H9 (cell line): ENCODE results near the gene RBM25. TPM values are rescaled to one million over a fixed set of nuclear protein-coding genes. Genes with fewer than 3 reads are reported as not detected.

ENCODE experiments used
- DNase-seq: peaks from one replicate; pipeline ENCODE4 v3.0.0-alpha.2; 2017
- H2AFZ ChIP-seq: one replicate; pipeline ENCODE4 v1.6.1; 2013; ENCODE audit warnings: mild to moderate bottlenecking, low read length, control low read depth, moderate library complexity
- H2AK5ac ChIP-seq: 2 replicates; pipeline ENCODE4 v1.6.1; 2013; ENCODE audit warnings: low read length, control low read depth, mixed read lengths; ENCODE audit not compliant: insufficient read length
- H2BK120ac ChIP-seq: one replicate; pipeline ENCODE4 v1.6.1; 2013; ENCODE audit warnings: low read depth, mild to moderate bottlenecking, low read length, control low read depth, inconsistent platforms; ENCODE audit not compliant: poor library complexity, severe bottlenecking
- H2BK12ac ChIP-seq: 2 replicates; pipeline ENCODE4 v1.6.1; 2013; ENCODE audit warnings: low read length, control low read depth, mixed read lengths, low read depth; ENCODE audit not compliant: insufficient read length
- H2BK15ac ChIP-seq: 2 replicates; pipeline ENCODE4 v1.6.1; 2013; ENCODE audit warnings: low read depth, low read length, control low read depth
- H2BK20ac ChIP-seq: one replicate; pipeline ENCODE4 v1.6.1; 2013; ENCODE audit warnings: low read depth, mild to moderate bottlenecking, low read length, control low read depth, inconsistent platforms; ENCODE audit not compliant: poor library complexity, severe bottlenecking
- H2BK5ac ChIP-seq: 2 replicates; pipeline ENCODE4 v1.6.1; 2013; ENCODE audit warnings: low read length, control low read depth, mixed read lengths; ENCODE audit not compliant: insufficient read length
- H3K14ac ChIP-seq: 2 replicates; pipeline ENCODE4 v1.6.1; 2013; ENCODE audit warnings: low read length, control low read depth; ENCODE audit not compliant: insufficient read depth
- H3K18ac ChIP-seq: 2 replicates; pipeline ENCODE4 v1.6.1; 2013; ENCODE audit warnings: low read depth, mild to moderate bottlenecking, mixed read lengths, low read length, control low read depth; ENCODE audit not compliant: insufficient read length
- H3K23ac ChIP-seq: 2 replicates; pipeline ENCODE4 v1.6.1; 2013; ENCODE audit warnings: low read length, control low read depth, mixed read lengths, low read depth; ENCODE audit not compliant: insufficient read length
- H3K23me2 ChIP-seq: 2 replicates; pipeline ENCODE4 v1.6.1; 2013; ENCODE audit warnings: low read depth, mild to moderate bottlenecking, mixed read lengths, low read length, control low read depth; ENCODE audit not compliant: insufficient read length, poor library complexity, severe bottlenecking
- H3K27ac ChIP-seq: 2 replicates; pipeline ENCODE4 v1.5.1; 2013; ENCODE audit warnings: low read length, control low read depth, mixed read lengths, low read depth; ENCODE audit not compliant: insufficient read length
- H3K27me3 ChIP-seq: 2 replicates; pipeline ENCODE4 v1.6.1; 2013; ENCODE audit warnings: low read length, control low read depth, inconsistent platforms; ENCODE audit not compliant: insufficient read depth
- H3K4ac ChIP-seq: 2 replicates; pipeline ENCODE4 v1.6.1; 2013; ENCODE audit warnings: low read depth, mild to moderate bottlenecking, control low read depth, inconsistent platforms, low read length, moderate library complexity
- H3K4me1 ChIP-seq: 2 replicates; pipeline ENCODE4 v1.6.1; 2013; ENCODE audit warnings: low read length, control low read depth, inconsistent platforms; ENCODE audit not compliant: insufficient read depth
- H3K4me2 ChIP-seq: 2 replicates; pipeline ENCODE4 v1.6.1; 2013; ENCODE audit warnings: low read length, control low read depth, mixed read lengths; ENCODE audit not compliant: insufficient read length, insufficient read depth
- H3K56ac ChIP-seq: 2 replicates; pipeline ENCODE4 v1.6.1; 2013; ENCODE audit warnings: low read depth, mild to moderate bottlenecking, mixed read lengths, low read length, control low read depth; ENCODE audit not compliant: insufficient read length
- H3K79me1 ChIP-seq: 2 replicates; pipeline ENCODE4 v1.6.1; 2013; ENCODE audit warnings: low read depth, mild to moderate bottlenecking, moderate library complexity, low read length, control low read depth, inconsistent platforms; ENCODE audit not compliant: insufficient read depth, poor library complexity, severe bottlenecking
- H3K79me2 ChIP-seq: 2 replicates; pipeline ENCODE4 v1.6.1; 2013; ENCODE audit warnings: low read length, control low read depth, inconsistent platforms; ENCODE audit not compliant: insufficient read depth
- H3K9ac ChIP-seq: 2 replicates; pipeline ENCODE4 v1.6.1; 2013; ENCODE audit warnings: low read length, control low read depth, mixed read lengths; ENCODE audit not compliant: insufficient read length; ENCODE audit errors: extremely low read depth
- H3K9me3 ChIP-seq: one replicate; pipeline ENCODE4 v1.6.1; 2013; ENCODE audit warnings: low read depth, low read length, inconsistent platforms; ENCODE audit not compliant: control insufficient read depth
- H3T11ph ChIP-seq: one replicate; pipeline ENCODE4 v1.6.1; 2013; ENCODE audit warnings: mild to moderate bottlenecking, low read length, control low read depth, inconsistent platforms
- H4K20me1 ChIP-seq: one replicate; pipeline ENCODE4 v1.6.1; 2013; ENCODE audit not compliant: control insufficient read depth, insufficient read length, insufficient read depth
- H4K5ac ChIP-seq: 2 replicates; pipeline ENCODE4 v1.6.1; 2013; ENCODE audit warnings: low read depth, mild to moderate bottlenecking, mixed read lengths, low read length, control low read depth; ENCODE audit not compliant: insufficient read length
- H4K8ac ChIP-seq: replicated peaks from 2 replicates; pipeline ENCODE4 v1.6.1; 2013; ENCODE audit warnings: low read length, control low read depth, mixed read lengths, low read depth; ENCODE audit not compliant: insufficient read length
- H4K91ac ChIP-seq: 2 replicates; pipeline ENCODE4 v1.6.1; 2013; ENCODE audit warnings: low read depth, mild to moderate bottlenecking, moderate library complexity, mixed read lengths, low read length, control low read depth; ENCODE audit not compliant: insufficient read length
- H3K27ac Mint-ChIP-seq, 3 experiments: 2 replicates in 2 of 3; 3 replicates in 1 of 3; pipeline ENCODE4 v1.8.0; 2020 to 2021; ENCODE audit warnings: mixed read lengths in 3 of 3, mild to moderate bottlenecking in 1 of 3, moderate library complexity in 1 of 3
- H3K27me3 Mint-ChIP-seq: 2 replicates; pipeline ENCODE4 v1.8.0; 2021; ENCODE audit warnings: low read depth, mild to moderate bottlenecking, moderate library complexity, mixed read lengths
- H3K36me3 Mint-ChIP-seq, 3 experiments: 2 replicates in 2 of 3; 3 replicates in 1 of 3; pipeline ENCODE4 v1.8.0; 2020 to 2021; ENCODE audit warnings: low read depth in 3 of 3, mixed read lengths in 3 of 3; ENCODE audit not compliant: insufficient read depth in 1 of 3
- H3K4me1 Mint-ChIP-seq, 2 experiments: 2 replicates each; pipeline ENCODE4 v1.8.0; 2020; ENCODE audit warnings: mixed read lengths in 2 of 2
- H3K4me3 Mint-ChIP-seq, 2 experiments: 2 replicates in 1 of 2; 3 replicates in 1 of 2; pipeline ENCODE4 v1.8.0; 2020 to 2021; ENCODE audit warnings: mild to moderate bottlenecking in 2 of 2, mixed read lengths in 2 of 2, moderate library complexity in 1 of 2
- H3K9me3 Mint-ChIP-seq, 2 experiments: 2 replicates in 1 of 2; 3 replicates in 1 of 2; pipeline ENCODE4 v1.8.0; 2020; ENCODE audit warnings: mild to moderate bottlenecking in 2 of 2, mixed read lengths in 2 of 2, moderate library complexity in 1 of 2
- WGBS: extraction: QIAGEN DNeasy Blood & Tissue Kit; methylation state at CpG from one replicate; pipeline ENCODE4 v1.1.7; 2013; ENCODE audit warnings: missing lambda C conversion rate, low lambda C conversion rate, mixed read lengths; ENCODE audit not compliant: insufficient read length; ENCODE audit errors: extremely low coverage; 5-methylcytosine and 5-hydroxymethylcytosine counted together
- total RNA-seq: library from RNA; stranded (reverse); gene quantifications from 2 replicates; pipeline ENCODE4 v1.2.1, GENCODE V29; 2021
- TF ChIP-seq, protein P1 (sequence below): fragments of 200-600 bp; sonication (generic); conservative IDR thresholded peaks from 3 replicates; pipeline ENCODE4 v1.8.0; 2021; ENCODE audit warnings: antibody characterized with exemption, mild to moderate bottlenecking

Gene RBM25
- total RNA-seq, 1 experiment from 2014 or later, result 138 TPM

DNA sequence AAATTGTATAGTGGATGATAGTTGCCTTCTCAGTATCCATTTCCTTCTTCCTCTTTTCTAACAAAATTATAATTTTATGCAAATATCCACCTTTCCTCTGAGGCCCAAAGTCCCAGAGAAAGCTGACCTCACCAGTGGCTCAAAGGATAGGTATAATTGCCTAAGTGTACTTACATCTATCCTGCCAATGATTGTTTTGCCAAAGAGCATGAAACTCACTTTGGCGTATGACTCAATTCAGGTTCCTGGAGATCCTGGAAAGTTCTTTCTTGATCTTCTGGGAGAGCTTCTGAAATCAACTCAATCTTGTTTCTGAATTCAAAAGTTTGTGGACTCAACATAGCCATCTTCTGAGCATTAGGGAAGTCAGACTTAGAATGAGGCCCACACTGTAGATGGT, 10.5 kb upstream of the RBM25 start:
- Histone ChIP-seq H3K9me3 (no peaks in the 10 kb centered on the region), H3K79me1 (no peaks in the 10 kb centered on the region), H2BK12ac (no peak overlapping the region), H4K20me1 (no peaks in the 10 kb centered on the region), H3K14ac (no peak overlapping the region), H3K27ac (no peak overlapping the region), H2BK20ac (no peak overlapping the region), H3K23me2 (no peaks in the 10 kb centered on the region), H3K4me2 (no peak overlapping the region), H2BK15ac (no peak overlapping the region), H3K9ac (no peak overlapping the region), H4K91ac (no peak overlapping the region), H3K79me2 (no peaks in the 10 kb centered on the region), H2BK5ac (no peak overlapping the region), H2BK120ac (no peak overlapping the region), H2AFZ (no peak overlapping the region), H3K23ac (no peak overlapping the region), H4K5ac (no peak overlapping the region), H3K56ac (no peak overlapping the region), H2AK5ac (no peak overlapping the region), H3T11ph (no peak overlapping the region), H4K8ac (no peak overlapping the region), H3K4me1 (no peaks in the 10 kb centered on the region), H3K18ac (no peak overlapping the region), H3K27me3 (no peaks in the 10 kb centered on the region), H3K4ac (no peak overlapping the region)
- DNase-seq, result no peak
- no peaks in the 10 kb centered on the region for H3K27me3 Mint-ChIP-seq
- H3K4me3 Mint-ChIP-seq, result no peak overlapping the region
- H3K9me3 Mint-ChIP-seq, result no peaks in the 10 kb centered on the region
- H3K36me3 Mint-ChIP-seq, result no peaks in the 10 kb centered on the region
- TF ChIP-seq, protein P1, sequence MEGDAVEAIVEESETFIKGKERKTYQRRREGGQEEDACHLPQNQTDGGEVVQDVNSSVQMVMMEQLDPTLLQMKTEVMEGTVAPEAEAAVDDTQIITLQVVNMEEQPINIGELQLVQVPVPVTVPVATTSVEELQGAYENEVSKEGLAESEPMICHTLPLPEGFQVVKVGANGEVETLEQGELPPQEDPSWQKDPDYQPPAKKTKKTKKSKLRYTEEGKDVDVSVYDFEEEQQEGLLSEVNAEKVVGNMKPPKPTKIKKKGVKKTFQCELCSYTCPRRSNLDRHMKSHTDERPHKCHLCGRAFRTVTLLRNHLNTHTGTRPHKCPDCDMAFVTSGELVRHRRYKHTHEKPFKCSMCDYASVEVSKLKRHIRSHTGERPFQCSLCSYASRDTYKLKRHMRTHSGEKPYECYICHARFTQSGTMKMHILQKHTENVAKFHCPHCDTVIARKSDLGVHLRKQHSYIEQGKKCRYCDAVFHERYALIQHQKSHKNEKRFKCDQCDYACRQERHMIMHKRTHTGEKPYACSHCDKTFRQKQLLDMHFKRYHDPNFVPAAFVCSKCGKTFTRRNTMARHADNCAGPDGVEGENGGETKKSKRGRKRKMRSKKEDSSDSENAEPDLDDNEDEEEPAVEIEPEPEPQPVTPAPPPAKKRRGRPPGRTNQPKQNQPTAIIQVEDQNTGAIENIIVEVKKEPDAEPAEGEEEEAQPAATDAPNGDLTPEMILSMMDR, result no peak
- no peak overlapping the region for H3K27ac Mint-ChIP-seq
- H3K4me1 Mint-ChIP-seq, result no peaks in the 10 kb centered on the region; a peak in 1 of 4 replicates
- WGBS, result no CpG with 5 or more reads among the region's 1 CpG
